ENCODE data around the gene MYH6.

Gene MYH6

DNA sequence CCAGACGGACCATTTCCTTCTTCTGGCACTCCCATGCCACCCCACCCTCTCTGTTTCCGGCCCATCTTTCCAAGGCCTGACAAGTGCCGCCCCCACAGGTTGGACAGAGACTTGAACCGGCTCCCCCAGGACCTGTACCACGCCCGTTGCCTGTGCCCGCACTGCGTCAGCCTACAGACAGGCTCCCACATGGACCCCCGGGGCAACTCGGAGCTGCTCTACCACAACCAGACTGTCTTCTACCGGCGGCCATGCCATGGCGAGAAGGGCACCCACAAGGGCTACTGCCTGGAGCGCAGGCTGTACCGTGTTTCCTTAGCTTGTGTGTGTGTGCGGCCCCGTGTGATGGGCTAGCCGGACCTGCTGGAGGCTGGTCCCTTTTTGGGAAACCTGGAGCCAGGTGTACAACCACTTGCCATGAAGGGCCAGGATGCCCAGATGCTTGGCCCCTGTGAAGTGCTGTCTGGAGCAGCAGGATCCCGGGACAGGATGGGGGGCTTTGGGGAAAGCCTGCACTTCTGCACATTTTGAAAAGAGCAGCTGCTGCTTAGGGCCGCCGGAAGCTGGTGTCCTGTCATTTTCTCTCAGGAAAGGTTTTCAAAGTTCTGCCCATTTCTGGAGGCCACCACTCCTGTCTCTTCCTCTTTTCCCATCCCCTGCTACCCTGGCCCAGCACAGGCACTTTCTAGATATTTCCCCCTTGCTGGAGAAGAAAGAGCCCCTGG, 32.4 kb downstream of the MYH6 start:
- DNase-seq = no peak

DNA sequence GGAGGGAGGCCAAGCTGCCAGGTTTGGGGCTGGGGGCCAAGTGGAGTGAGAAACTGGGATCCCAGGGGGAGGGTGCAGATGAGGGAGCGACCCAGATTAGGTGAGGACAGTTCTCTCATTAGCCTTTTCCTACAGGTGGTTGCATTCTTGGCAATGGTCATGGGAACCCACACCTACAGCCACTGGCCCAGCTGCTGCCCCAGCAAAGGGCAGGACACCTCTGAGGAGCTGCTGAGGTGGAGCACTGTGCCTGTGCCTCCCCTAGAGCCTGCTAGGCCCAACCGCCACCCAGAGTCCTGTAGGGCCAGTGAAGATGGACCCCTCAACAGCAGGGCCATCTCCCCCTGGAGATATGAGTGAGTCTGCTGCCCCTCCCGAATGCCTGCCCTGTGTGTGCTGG, 35.0 kb downstream of the MYH6 start:
- DNase-seq = no peak

GRCh38 chr14:23372509-23372908, 35.6 kb downstream of the MYH6 start, which contains the start of gene IL25:
Gene IL25, plus strand, starts transcription at chr14:23372809.
- no peak for DNase-seq

DNA sequence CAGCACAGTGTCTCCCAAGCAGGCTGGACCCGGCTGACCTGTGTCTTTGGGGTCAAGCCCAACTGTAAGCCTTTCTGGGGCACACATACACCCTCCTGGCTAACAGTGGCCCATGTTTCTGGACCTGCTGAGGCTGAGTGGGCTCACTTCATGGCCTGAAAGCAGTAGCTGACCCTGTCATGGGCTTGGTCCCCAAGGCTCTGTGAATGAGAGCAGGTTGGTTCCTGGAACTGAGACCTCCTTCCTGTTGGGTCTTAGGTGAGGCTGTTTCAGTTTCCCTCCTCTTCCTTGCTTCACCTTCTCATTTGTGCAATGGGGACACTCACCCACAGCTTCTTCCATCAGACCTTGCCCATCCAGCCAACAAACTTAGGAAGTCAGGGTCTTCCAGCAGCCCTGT, 36.2 kb downstream of the MYH6 start:
- no peak for DNase-seq

- DNase-seq = no peak
These were observed 37.9 kb downstream of the MYH6 start for GRCh38 chr14:23370221-23370620.

DNA sequence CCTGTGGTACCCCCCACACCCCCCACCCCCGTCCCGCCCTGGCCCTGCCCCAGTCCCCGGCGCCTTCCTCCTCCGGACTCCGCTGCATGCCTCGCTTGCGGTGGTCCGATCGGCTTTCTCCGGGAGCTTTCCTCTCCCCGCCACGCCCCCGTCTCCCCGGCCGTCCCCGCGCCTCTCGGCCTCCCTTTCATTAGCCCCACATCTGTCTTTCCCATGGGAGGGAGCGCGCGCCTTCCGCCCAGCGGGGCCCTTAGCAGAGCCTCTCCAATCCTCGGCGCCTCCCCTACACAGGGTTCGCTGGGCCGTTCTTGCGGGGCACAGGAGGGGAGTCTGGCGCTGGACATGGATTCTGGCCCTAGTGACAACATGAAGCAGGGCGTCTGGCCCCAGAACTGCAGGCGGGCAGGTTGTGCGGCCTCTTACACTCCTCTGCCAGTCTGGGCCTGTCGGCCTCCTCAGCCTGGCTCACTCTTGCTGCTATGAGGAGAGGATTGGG, 41.6 kb downstream of the MYH6 start:
- DNase-seq = no peak

GRCh38 chr14:23365732-23366425, 42.2 kb downstream of the MYH6 start:
- DNase-seq = no peak

DNA sequence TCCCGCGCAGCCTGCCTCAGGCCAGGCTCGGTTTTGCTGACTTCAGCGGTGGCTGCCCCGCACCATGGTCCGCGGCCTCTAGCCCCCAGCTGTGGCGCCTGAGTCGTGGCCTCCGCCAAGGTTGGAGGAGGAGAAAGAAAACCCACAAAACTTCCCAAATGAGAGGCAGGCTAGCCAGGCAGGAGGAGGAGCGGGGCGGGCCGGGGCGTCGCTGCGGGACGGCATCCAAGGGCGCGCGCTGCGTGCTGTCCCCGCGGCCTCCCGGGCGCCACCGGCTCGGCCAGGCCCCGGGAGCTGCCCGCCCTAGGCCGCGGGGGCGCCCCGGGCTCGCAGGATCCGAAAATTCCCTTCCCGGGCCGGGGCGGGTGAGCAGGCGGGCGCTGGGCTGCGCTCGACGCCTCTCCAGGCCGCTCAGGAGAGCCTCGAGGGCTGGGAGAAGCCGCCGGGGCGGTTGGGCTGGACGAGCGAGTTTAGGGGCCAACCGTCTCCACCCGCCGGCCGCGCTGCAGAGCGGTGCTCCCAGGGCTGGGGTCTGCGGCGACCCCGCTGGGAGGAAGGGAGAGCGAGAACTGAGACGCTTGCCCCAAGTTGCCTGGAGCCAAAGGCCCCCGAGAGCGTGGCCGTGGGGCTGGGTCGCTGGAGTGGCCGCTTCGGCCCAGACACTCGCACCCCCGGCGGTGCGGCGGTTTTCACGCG, 42.9 kb downstream of the MYH6 start, which contains the start of gene EFS:
Gene EFS (minus strand): TSS at position 137 of the 696 bp plus-strand sequence. CDS start 147 bp downstream, outside the sequence.
- DNase-seq = no peak

DNA sequence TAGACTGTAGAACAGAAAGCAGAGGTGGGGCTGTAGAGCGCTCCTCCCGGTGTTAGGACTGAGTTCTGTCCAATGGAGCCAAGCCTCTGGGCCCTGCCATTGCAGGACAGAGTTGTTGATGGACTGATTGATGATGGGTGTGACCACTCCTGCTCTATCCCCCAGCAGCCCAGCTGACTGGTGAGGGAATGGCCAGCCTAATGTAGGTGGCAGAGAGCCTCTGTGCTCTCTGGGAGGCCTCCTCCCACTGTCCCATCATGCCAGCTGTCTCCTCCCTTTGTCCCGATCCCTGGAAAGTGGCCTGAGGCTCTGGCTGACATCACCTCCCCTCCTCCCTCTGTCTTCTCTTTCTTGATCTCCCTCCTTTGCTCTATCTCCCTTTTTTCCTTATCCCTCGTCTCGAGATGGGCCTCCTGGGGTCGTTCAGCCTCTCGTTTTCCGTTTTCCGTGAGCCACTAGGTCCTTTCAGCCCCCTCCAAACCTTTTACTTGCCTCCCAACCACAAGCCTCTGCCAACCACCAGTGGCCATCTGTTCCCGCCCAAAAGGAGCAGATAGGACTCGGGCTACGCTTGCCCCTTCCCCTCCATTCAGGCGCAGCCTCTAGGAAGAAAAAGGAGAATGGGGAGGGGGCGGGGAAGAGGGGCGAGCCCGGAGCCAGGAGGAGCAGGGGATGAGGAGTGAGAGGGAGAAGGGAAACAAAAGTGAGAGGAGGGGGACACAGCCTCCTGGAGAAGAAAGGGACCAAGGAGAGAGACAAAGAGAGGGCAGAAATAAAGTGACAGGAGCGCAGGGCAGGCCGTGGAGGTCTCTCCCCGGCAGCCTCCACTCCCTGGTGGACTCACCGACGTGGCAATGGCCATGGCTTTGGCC, 43.7 kb downstream of the MYH6 start:
- no peak for DNase-seq

GRCh38 chr14:23362200-23362599, 45.9 kb downstream of the MYH6 start:
- no peak for DNase-seq

DNA sequence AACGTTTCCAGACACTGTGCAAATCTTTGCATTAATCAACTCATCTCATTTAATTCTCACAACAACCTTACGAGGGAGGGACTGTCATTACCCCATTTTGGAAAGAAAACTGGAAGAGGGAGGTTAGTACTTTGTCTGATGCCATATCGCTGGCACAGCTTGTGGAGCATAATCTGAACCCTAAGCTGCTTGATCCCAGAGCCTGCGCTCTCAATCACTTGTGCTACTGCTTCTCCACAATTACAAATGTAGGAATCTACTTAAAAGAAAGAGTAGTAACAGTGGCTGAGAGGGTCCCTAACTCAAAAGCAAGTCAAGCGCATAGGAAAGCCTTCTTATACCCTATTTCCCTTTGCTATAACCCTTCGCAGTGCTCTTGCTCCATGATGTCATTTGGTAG, 46.3 kb downstream of the MYH6 start:
- no peak for DNase-seq

DNA sequence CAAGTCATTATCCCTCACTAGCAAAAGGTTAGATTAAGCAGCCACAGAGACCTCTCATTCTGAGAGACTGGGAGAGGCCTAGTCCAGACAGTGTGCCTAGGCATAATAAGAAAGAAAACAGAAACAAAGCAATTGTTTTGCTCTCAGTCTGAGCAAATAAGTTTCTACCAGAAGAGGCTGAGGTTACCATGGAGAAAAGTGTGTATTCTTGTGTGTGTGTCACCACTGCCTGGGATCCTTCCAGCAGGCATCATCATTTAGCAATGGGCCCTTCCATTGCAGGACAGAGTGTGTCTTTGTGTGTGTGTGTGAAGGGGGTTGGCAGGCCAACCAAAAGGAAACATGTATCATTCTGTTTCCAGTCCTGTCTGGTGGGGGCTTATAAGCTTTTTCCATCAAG, 46.8 kb downstream of the MYH6 start:
- no peak for DNase-seq

DNA sequence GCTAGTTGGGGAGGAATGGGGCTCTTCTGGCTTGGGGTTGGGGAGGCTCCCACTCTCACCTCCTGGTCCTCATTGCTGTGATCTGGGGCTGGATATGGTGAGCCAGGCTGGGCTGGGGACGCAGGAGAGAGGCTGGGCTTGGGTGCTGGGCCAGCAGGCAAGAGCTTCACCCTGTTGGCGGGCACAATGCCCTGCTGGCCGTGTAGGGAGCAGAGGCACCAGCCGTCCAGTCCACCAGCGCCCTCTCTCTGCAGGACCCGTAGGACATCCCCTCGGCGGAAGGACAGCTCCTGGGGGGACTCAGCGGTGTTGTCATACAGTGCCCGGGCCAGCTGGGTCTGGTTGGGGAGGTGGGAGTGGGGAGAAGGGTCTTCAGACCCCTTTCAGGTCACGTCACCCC, 47.6 kb downstream of the MYH6 start:
- DNase-seq = no peak

DNA sequence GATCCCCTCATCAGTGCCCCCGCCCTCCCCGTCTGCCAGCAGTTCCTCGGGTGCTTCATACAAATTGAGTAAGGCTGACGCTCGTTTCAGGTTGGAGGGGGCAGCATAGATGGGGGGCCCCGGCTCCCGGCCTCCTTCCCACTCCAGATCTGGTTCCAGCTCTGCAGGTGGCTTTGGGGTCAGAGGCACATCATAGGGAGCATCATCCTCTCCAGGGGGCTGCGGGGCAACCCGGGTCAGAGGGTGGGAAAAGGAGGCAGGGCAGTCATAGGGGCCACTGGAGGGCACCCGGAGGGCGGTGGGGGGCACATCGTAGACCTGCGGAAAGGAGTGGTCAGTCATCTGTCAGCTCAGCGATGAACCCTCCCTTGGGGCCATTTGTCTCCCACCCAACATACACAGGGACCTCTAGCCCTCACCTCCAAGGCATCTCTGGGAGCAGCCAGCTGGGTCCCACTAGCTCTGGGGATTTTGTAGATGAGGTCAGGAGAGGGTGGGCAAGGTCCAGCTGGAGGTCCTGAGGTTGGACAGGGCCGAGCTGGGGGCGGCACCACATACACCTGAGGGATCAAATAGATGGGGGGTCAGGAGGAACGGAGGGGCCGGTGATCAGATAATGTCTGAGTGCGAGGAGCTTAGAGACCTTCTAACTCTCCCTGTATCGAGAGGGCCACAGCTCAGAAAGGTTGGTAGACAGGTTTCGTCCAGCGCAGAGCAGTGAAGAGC, 48.2 kb downstream of the MYH6 start:
- DNase-seq = no peak

DNA sequence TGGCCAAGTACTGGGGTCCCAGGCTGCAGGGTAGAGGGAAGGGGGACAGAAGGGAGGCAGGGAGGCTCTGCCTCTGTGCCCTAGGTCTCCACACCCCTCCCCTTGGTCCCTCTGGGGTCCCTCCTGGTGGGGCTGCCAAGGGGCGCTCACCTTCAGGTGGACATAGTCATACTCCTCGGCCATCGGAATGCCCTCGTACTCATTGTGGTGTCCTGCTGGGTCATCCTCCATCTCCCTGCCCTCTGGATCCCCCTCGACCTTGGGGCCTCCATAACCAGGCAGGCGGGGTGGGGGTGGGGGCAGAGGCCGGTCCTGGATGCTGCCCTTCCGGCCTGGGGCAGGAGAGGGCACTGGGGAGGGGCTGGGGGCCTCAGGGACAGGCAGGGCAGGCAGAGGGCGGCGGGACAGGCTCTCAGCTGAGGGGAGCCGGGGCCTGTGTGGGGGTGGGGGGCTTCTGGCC, 48.9 kb downstream of the MYH6 start:
- DNase-seq = no peak

GRCh38 chr14:23358553-23359166, 49.4 kb downstream of the MYH6 start:
- DNase-seq = no peak

DNA sequence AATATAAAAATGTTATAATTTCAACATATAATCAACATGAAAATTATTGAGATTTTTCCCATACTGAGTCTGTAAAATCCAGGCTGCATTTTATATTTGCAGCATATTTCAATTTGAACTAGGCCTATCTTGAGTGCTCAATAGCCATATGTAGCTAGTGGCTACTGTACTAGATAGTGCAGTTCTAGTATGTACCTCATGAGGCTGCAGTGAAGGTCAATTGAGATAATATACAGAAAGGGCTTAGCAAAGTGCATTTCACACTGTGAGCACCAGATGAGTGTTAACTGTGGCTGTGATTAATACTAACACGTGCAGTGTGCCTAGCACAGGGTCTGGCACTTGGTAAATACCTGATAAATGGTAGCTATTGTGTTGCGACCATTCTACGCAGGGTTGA, 50.0 kb downstream of the MYH6 start:
- DNase-seq = peak; percentile 15

GRCh38 chr14:23357261-23357660, 50.8 kb downstream of the MYH6 start:
- no peak for DNase-seq

DNA sequence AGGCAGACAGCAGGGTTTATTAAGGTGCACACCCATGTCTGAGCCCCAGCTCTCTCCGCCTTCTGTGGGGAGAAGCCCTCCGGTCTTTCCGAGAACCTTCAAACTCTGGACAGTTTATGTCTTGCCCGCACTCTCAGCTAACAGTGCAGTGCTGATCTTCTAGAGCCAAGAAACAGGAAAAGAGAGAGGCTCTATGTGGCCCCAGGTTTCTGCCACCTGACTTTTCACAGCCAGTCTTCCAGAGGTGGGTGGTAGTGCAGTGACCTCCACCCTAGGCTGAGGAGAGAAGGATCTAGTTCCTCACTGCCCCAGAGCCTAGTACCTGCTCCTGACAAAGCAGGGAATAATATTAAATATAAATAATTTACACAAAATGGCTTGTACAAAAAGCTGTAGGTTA, 51.4 kb downstream of the MYH6 start:
- DNase-seq = no peak

DNA sequence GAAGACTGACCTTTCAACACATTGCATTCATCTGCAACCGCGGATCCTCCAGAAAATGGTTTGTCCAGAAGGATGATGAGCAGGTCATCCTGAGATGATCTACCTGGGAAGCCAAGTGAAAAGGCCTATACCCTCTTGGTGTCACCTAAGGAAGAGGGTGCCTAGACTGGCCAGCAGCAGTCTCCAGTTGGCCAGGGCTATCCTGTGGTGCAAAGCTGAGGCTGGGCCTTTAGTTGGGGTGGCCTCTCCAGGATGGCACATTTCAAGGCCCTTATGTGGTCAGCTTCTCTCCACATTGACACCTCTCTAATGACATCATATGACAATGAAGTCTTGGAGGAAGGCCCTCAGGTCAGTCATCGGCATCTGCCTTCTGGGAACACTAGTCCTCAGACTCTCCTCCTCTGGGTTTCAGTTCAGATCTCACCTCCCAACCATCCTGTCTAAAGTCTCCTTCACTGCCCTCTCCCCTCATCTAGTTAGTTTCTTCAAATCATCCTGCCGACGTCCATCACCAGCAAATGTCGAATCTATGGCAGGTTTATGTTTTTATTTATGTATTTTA, 52.1 kb downstream of the MYH6 start:
- no peak for DNase-seq

GRCh38 chr14:23354990-23355389, 53.1 kb downstream of the MYH6 start:
- no peak for DNase-seq
